GM18870 (cell line): ENCODE results near the gene ELP2.
"Not testable (repeated sequence)": the region's sequence is repeated elsewhere in the genome, so short reads cannot be mapped to it uniquely, and the experiment has no call there.

Source experiments
- ATAC-seq: cut with Tn5 transposase; IDR thresholded peaks from one replicate; pipeline ENCODE4 v1.9.1; 2021; ENCODE audit warnings: moderate library complexity; ENCODE audit not compliant: unreplicated experiment

ELP2 gene

DNA sequence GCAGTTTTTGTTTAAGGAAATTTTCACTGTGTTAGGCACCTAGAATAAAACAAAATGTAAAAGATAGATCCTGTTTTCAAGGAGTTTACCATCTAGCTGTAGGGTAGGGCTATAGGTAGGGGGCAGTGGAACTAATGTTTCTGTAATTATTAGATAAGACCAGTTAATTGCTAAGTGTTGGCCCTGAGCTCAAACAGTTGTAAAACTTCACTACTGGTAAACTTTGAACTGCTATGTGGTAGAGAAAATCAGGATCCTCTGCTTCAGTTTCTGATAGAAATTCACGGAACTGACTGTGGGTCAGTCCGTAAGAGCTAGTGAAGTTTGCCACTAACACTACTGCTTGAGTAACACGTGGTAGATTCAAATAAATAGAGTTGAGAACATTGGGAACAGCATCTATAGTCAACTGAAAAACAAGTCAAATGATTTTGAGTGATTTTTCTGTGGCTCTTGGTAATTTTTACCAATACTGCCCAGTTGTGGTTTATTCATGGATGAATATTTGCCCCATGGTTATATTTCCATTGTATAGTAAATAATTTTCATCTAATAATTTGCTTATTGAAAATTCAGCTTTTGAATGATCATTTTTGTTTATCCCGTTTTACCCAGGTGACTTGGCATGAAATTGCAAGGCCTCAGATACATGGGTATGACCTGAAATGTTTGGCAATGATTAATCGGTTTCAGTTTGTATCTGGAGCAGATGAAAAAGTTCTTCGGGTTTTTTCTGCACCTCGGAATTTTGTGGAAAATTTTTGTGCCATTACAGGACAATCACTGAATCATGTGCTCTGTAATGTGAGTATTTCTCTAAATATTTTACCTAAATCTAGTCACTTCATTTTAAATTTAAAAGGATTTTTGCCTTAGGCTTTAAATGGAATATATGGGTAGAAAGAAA is 26.4 kb downstream of the ELP2 start:
- no peak for ATAC-seq

- no peak for ATAC-seq
These were observed 27.7 kb downstream of the ELP2 start for GRCh38 chr18:36157441-36157840.

DNA sequence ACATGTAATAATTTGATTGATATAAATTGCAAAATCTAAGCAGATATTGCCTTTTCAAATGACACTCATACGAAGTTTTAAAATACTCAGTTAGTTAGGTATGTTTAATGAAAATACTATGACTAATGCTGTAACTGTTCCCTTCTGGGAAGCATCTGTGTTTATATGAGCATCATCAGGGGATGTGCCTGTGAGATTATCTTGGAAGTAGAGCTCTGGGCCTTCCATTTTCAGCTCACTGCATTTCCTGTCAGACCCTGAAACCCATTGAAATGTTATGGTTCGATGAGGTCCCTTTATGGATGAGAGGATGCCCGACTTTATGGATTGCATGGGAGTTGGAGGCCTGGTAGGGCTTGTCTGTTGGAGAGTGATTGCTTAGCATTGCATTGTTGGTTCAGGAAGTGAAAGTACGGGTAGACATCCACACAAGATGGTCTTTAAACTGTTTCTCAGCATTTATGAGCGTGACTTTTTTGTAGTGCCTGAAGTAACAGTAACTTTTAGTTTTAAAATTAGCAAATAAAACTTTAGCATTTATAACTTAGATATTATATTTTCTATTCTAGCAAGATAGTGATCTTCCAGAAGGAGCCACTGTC is 28.7 kb downstream of the ELP2 start:
- no peak for ATAC-seq

DNA sequence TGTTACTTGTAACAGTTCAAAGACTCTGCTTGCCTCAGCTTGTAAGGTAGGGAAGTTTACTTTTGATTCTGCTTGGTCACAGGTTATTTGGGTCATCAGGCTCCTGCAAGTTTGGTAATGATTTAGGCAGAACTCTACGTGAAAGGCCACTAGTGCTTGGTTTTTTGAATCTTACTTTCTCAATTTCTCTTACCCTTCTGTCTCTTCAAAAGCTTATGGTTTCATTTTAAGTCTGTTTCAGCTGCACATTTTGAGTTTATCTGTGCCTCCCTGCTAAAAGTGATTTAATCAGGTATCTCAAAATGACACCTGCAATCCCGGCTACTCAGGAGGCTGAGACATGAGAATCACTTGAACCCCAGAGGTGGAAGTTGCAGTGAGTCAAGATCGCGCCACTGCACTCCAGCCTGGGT is 31.3 kb downstream of the ELP2 start:
- ATAC-seq = no peak

DNA sequence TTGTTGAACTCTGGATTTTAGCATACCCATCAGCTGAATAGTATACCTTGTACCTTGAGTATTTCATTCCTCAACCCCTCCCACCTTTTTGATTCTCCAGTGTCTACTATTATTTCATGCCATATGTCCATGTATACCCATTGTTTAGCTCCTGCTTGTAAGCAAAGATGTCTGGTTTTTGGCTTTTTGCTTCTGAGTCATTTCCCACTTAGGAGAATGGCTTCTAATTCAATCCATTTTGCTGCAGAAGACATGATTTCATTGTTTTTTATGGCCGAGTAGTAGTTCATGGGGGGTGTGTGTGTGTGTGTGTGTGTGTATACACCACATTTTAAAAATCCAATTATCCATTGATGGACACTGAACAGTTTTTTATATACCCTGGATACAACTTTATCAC is 33.3 kb downstream of the ELP2 start:
- no peak for ATAC-seq

- no peak for ATAC-seq
These were observed 38.1 kb downstream of the ELP2 start for GRCh38 chr18:36167692-36168218.

DNA sequence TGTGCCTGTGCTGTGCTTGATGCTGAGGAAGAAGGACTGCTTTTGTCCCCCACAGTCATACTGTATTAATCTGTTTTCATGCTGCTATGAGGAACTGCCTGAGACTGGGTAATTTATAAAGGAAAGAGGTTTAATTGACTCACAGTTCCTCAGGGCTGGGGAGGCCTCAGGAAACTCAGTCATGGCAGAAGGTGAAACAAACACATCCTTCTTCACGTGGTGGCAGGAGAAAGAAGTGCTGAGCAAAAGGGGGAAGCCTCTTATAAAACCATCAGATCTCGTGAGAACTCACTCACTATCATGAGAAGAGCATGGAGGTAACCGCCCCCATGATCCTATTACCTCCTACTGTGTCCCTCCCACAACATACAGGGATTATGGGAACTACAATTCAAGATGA is 38.6 kb downstream of the ELP2 start:
- not testable (repeated sequence) for ATAC-seq

DNA sequence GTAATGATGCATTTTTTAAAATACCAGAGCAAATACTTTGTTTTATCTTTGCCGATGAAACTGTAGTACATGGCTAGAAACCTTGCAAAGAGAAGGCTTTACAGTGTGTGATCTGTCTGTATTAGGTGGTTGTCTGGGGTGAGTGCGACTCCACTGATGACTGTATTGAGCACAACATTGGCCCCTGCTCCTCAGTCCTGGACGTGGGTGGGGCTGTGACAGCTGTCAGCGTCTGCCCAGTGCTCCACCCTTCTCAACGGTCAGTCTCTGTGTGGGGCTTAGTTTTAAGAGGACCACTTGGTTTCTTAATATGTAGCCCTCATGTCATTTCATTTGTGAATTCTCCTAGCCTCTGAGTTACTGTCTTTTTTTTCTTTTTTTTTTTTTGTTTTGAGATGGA is 40.2 kb downstream of the ELP2 start:
- no peak for ATAC-seq

GRCh38 chr18:36175481-36175880 is 45.8 kb downstream of the ELP2 start:
- no peak for ATAC-seq

- ATAC-seq = no peak
These were observed 46.5 kb downstream of the ELP2 start for GRCh38 chr18:36176177-36176584.

- no peak for ATAC-seq
These were observed 47.0 kb downstream of the ELP2 start for GRCh38 chr18:36176711-36177110.

DNA sequence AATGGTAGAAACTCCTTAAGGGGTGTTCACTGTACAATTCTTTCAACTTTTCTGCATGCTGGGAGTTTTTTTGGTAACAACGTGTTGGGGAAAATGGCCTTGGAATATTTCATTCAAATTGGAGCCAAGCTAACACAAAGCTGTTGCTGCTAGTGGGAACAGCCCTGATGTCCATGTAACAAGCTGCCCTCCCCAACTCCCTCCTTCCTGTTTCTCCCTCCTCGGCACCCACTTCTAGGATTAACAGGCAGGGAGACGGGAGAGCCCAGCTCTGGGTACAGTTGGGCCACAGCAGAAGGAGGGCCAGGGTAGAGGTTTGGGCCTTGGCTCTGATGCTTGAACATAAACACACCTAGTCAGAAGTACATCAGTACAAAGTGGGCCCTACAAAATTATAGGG is 48.2 kb downstream of the ELP2 start:
- ATAC-seq = no peak

- ATAC-seq = no peak
These were observed 50.1 kb downstream of the ELP2 start for GRCh38 chr18:36179562-36180355.

- ATAC-seq = no peak
These were observed 51.7 kb downstream of the ELP2 start for GRCh38 chr18:36181441-36181840.

DNA sequence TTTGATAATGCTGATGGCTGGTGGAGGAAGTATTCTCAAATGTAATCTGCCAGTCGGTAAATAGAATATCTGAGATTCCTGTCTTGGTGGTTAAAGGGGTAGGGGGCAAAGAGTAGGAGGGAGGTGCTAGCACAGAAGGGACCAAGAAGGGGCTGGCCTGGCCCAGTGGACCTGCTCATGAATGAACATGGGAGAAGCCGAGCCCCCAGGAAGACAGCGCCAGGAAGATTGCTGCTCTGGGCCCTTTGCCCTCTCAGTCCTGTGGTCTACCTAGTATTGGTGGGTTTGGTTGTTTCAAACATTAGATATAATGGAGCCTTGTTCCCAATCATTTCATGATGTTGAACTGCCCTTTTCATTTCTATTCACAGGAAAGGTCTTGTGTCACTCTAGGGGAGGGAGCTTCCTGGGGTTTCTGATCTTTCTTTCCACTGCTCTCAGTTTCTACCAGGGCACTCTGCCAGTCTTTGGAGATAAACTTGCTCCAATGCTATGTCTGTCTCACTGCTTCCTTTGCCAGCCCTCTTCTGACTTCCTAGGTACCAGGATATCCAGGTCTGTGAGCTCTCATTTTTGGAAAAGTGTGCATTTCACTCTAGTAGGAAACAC is 52.3 kb downstream of the ELP2 start:
- no peak for ATAC-seq

DNA sequence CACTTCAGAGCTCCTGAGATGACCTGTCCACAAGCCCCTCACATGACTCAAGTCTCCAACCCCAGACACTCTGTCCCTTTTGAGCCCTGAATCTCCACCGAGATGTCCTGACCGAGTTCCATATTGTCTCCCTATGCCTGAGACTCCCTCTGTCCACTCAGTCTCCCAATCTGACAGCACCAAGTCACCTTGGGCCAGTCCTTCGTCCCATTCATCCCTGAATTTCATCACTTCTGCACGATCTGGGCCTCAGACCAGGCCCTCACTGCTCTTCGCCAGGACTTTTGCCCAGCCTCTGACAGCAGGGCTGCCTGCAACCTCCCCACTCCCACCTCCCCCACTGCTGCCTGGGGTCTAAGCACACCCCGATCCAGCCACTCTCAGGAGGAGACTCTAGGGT is 53.3 kb downstream of the ELP2 start:
- ATAC-seq = no peak

- ATAC-seq = no peak
These were observed 54.3 kb downstream of the ELP2 start for GRCh38 chr18:36183987-36184386.

- ATAC-seq = no peak
These were observed 55.5 kb downstream of the ELP2 start for GRCh38 chr18:36185157-36185556.

DNA sequence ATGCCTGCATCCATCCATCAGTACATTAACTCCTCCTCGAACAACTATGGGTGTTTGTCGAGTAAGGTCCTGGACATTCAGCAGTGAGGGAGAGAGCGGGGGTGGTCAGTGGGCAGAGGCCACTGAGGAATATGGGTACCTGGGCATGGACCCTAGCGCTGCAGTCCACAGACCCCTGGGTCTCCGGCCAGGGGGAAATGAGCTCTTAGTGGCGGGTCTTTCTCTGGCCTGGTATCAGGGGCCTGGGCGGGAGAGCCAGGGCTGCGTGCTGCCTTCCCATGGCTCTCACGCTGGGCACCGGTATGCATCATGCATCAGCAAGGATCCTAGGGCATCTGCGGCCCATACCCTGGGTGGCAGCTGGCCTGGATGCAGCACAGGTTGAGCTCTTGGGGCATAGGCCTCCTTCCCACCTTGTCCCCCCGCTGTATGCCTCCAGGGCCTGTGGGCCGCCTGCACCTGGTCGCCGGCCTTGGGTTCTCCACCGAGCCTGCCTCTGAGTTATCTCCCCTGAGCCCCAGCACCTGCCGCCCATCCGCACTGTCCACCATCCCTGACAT is 56.3 kb downstream of the ELP2 start:
- no peak for ATAC-seq

DNA sequence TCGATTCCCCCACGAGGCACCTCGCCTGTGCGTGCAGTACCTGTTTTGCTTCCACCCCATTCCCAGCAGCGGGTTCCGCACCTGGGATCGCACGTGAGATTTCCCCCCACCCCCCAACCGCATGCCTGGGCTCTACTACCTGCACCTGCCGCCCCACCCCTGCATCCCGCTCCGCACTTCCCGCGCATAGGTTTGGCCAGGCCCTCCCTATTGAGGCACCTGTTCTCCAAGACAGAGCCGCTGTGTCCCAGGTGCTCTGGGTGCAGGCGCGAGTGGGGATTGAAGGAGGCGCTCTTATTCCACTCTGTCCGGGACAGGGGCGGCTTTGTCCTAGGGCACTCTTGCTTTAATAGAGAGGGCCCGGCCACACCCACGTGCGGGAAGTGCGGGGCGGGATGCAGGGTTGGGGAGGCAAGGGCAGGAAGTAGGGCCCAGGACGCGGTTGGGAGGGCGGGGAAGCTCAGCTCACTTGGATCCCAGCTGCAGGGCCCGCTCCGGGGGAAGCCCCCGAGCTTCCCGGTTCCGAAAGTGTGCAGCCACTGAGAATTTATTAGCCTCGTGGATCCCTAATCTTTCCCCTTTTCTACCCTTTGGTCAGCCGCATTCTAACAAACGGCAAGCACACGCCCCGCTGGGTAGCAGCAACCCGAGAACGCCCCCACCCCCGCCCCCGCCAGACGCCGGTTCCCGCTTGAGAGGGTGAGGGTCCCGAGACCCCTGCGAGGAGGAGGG is 56.9 kb downstream of the ELP2 start:
- ATAC-seq = no peak
